Panc1 (cell line): ENCODE measurements around the gene AGBL4.

Source experiments
- POLR2AphosphoS5 ChIP-seq: IDR thresholded peaks from 2 replicates; pipeline ENCODE4 v1.6.1; 2012; ENCODE audit warnings: mild to moderate bottlenecking, low read depth, low read length, moderate library complexity
- REST ChIP-seq, 2 experiments: IDR thresholded peaks; 2 replicates each; pipeline ENCODE4 v1.6.1; 2011 to 2012; ENCODE audit warnings: low read depth in 2 of 2, control low read depth in 1 of 2, low read length in 1 of 2, mild to moderate bottlenecking in 1 of 2, moderate library complexity in 1 of 2; ENCODE audit not compliant: insufficient read depth in 1 of 2
- SIN3A ChIP-seq: IDR thresholded peaks from 2 replicates; pipeline ENCODE4 v1.6.1; 2012; ENCODE audit warnings: low read depth, mild to moderate bottlenecking, low read length, moderate library complexity, borderline replicate concordance; ENCODE audit not compliant: insufficient read depth
- TCF7L2 ChIP-seq: IDR thresholded peaks from 2 replicates; pipeline ENCODE4 v1.6.1; 2011; ENCODE audit warnings: mild to moderate bottlenecking, low read depth, low read length, inconsistent platforms
- TF ChIP-seq, protein P1 (sequence below): fragments of 450-650 bp; IDR thresholded peaks from 2 replicates; pipeline ENCODE4 v1.5.1; 2017; ENCODE audit warnings: mild to moderate bottlenecking

DNA sequence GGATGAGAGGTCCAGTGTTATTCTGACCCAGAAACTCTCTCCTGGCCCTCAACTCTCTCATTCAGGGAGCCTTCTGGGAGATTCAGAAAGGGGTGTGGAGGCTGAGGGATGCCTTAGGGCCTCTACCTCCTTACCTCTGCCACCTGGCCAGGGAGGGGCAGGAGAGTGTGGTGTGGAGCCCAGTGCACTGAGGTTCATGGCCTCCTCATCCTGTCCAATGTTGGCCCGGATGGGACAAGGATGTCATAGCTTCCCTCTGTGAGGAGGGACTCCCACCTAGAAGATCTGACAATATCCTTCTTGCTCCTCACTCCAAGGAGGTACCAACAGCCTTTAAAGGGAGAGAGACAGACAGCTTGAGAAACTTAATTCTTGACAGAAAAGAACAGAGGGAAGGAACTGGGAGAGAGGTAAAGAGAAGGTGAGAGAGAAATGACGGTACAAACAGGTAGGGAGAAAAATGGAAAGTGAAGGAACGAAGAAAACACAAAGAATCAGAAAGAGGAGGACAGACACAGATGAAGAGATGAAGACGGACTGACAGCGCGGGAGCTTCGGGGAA lies 1247.8 kb downstream of the AGBL4 start:
- TF ChIP-seq, protein P1, sequence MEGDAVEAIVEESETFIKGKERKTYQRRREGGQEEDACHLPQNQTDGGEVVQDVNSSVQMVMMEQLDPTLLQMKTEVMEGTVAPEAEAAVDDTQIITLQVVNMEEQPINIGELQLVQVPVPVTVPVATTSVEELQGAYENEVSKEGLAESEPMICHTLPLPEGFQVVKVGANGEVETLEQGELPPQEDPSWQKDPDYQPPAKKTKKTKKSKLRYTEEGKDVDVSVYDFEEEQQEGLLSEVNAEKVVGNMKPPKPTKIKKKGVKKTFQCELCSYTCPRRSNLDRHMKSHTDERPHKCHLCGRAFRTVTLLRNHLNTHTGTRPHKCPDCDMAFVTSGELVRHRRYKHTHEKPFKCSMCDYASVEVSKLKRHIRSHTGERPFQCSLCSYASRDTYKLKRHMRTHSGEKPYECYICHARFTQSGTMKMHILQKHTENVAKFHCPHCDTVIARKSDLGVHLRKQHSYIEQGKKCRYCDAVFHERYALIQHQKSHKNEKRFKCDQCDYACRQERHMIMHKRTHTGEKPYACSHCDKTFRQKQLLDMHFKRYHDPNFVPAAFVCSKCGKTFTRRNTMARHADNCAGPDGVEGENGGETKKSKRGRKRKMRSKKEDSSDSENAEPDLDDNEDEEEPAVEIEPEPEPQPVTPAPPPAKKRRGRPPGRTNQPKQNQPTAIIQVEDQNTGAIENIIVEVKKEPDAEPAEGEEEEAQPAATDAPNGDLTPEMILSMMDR: no peak
- no peak for TF ChIP-seq POLR2AphosphoS5
- no peak for TF ChIP-seq SIN3A
- TF ChIP-seq REST (IDR thresholded peaks at IDR 0.05; ENCODE audit: insufficient read depth in 1 of 2, low read depth in 2 of 2, low read length in 1 of 2): no peak
- TF ChIP-seq TCF7L2: no peak
